HL-60 (cell line): ENCODE data around the gene ZNF692.
A peak's percentile ranks its signal among the peaks of the same experiment; 100 is the strongest.

ENCODE experiments used
- DNase-seq, 2 experiments: peaks; one replicate each; pipeline ENCODE4 v3.0.0-alpha.2; 2010 to 2020; ENCODE audit warnings: low read depth in 1 of 2, low spot score in 1 of 2
- H3K27ac ChIP-seq: fragments of 250-450 bp; sonication (Bioruptor Pico); replicated peaks from 2 replicates; pipeline ENCODE4 v1.5.1; 2020; ENCODE audit warnings: mild to moderate bottlenecking, moderate library complexity
- H3K27me3 ChIP-seq: fragments of 250-450 bp; sonication (Bioruptor Pico); 2 replicates; pipeline ENCODE4 v1.5.1; 2021; ENCODE audit warnings: mild to moderate bottlenecking, moderate library complexity; ENCODE audit not compliant: insufficient read depth, poor library complexity, severe bottlenecking
- H3K4me3 ChIP-seq: replicated peaks from 2 replicates; pipeline ENCODE4 v1.5.1; 2011; ENCODE audit warnings: mild to moderate bottlenecking, control low read depth, low read length; ENCODE audit not compliant: insufficient read depth
- GABPA ChIP-seq: IDR thresholded peaks from 2 replicates; pipeline ENCODE4 v1.6.1; 2012; ENCODE audit warnings: low read depth
- POLR2AphosphoS5 ChIP-seq: IDR thresholded peaks from 2 replicates; pipeline ENCODE4 v1.6.1; 2012; ENCODE audit warnings: low read depth
- SPI1 ChIP-seq: IDR thresholded peaks from 2 replicates; pipeline ENCODE4 v1.6.1; 2012; ENCODE audit warnings: low read depth, mild to moderate bottlenecking, borderline replicate concordance
- TF ChIP-seq, protein P1 (sequence below): IDR thresholded peaks from 2 replicates; pipeline ENCODE4 v1.6.1; 2012; ENCODE audit warnings: low read depth; ENCODE audit not compliant: insufficient replicate concordance
- TF ChIP-seq, protein P2 (sequence below): IDR thresholded peaks from one replicate; pipeline ENCODE4 v1.5.1; 2011; ENCODE audit warnings: low read length, control low read depth, inconsistent platforms; ENCODE audit not compliant: insufficient read depth

Gene ZNF692

DNA sequence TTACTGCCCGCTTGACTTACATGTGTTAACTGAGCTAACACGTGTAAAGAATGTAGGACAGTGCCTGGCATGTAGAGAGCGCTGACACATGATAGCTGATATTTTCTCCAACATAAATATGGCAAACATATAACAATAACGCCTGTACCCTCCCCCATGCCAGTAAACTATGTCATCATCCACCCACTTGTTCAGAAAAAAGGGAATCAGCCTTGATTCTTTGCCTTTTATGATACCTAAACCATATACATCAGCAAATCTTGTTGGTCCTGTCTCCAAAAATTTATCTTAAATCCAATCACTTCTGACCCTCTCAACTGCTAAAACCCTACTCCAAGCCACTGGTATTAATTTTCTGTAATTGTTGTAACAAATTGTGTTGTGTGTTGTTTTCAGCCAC lies 1.1 kb upstream of the ZNF692 start:
- Histone ChIP-seq H3K27ac (peak overlapping the region; percentile 90), H3K27me3 (no peaks in the 10 kb centered on the region), H3K4me3 (no peak overlapping the region)
- no peak for DNase-seq
- no peak for TF ChIP-seq GABPA
- no peak for TF ChIP-seq POLR2AphosphoS5
- TF ChIP-seq SPI1, result no peak
- TF ChIP-seq, protein P1, sequence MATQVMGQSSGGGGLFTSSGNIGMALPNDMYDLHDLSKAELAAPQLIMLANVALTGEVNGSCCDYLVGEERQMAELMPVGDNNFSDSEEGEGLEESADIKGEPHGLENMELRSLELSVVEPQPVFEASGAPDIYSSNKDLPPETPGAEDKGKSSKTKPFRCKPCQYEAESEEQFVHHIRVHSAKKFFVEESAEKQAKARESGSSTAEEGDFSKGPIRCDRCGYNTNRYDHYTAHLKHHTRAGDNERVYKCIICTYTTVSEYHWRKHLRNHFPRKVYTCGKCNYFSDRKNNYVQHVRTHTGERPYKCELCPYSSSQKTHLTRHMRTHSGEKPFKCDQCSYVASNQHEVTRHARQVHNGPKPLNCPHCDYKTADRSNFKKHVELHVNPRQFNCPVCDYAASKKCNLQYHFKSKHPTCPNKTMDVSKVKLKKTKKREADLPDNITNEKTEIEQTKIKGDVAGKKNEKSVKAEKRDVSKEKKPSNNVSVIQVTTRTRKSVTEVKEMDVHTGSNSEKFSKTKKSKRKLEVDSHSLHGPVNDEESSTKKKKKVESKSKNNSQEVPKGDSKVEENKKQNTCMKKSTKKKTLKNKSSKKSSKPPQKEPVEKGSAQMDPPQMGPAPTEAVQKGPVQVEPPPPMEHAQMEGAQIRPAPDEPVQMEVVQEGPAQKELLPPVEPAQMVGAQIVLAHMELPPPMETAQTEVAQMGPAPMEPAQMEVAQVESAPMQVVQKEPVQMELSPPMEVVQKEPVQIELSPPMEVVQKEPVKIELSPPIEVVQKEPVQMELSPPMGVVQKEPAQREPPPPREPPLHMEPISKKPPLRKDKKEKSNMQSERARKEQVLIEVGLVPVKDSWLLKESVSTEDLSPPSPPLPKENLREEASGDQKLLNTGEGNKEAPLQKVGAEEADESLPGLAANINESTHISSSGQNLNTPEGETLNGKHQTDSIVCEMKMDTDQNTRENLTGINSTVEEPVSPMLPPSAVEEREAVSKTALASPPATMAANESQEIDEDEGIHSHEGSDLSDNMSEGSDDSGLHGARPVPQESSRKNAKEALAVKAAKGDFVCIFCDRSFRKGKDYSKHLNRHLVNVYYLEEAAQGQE, result no peak
- TF ChIP-seq, protein P2, sequence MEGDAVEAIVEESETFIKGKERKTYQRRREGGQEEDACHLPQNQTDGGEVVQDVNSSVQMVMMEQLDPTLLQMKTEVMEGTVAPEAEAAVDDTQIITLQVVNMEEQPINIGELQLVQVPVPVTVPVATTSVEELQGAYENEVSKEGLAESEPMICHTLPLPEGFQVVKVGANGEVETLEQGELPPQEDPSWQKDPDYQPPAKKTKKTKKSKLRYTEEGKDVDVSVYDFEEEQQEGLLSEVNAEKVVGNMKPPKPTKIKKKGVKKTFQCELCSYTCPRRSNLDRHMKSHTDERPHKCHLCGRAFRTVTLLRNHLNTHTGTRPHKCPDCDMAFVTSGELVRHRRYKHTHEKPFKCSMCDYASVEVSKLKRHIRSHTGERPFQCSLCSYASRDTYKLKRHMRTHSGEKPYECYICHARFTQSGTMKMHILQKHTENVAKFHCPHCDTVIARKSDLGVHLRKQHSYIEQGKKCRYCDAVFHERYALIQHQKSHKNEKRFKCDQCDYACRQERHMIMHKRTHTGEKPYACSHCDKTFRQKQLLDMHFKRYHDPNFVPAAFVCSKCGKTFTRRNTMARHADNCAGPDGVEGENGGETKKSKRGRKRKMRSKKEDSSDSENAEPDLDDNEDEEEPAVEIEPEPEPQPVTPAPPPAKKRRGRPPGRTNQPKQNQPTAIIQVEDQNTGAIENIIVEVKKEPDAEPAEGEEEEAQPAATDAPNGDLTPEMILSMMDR, result no peak

DNA sequence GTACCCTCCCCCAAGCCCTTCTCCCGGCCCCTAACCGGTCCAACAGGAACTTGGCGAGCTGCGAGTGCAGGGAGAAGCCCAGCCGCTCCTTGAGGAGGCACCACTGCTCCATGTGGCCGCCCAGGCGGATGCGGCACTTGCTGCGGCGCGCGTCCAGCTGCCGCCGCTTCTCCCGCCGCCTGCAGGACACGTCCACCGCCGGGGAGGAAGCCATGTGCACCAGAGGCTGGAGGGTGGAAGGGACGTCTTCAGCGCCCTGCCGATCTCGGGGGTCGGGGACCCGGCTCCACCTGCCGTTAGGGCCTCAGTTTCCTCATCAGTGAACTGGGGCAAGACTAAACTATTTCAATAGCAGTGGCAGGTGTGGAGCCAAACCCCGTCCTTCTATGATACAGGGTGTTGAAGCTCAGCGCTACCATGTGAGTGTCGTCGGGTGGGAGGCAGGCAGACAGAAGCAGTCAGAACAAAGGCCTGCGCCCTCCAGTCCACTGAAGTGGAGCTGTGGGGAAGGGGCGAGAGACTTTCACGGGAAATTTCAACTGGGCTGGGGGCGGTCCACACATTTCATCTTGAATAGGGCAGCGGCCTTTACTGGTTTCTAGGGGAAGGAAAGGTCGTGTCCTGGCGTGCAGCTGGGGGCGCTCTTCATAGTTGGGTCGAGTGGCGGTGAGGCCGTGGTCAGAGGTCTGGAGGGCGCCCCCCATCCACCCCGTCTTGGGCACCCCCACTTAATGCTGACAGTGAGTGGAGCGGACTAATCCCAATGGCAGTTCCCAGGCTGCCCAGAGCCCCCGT lies 592 bp downstream of the ZNF692 start:
- TF ChIP-seq, protein P2, result peak; percentile 45
- TF ChIP-seq, protein P1, result peak; percentile 35
- no peak for TF ChIP-seq GABPA
- TF ChIP-seq SPI1, result no peak
- peak; percentile 44; the same call in 1 of the 2 replicates for TF ChIP-seq POLR2AphosphoS5
- Histone ChIP-seq H3K27me3 (no peaks in the 10 kb centered on the region), H3K4me3 (peak overlapping the region; percentile 55), H3K27ac (peak overlapping the region; percentile 90)
- DNase-seq, result peak in 1 of 2 experiments; percentile 61

DNA sequence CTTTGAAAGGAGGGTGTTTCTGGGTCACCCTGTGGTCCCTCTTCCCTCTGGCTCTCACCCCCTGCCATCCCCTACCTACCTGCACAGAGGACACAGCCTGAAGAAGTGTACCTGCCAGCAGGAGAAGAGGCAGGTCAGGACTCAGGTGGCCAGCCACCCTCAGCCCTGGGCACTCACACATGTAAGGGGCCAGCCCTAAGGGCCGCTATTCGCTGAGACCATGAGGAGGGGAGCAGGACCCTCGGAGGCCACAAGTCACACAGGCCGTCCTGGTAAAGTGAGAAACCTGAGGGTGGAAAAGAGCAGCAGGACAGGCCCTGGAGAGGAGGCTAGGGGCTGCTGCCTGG lies 1.2 kb downstream of the ZNF692 start:
- Histone ChIP-seq H3K27ac (peak overlapping the region; percentile 90), H3K4me3 (peak overlapping the region; percentile 55), H3K27me3 (no peaks in the 10 kb centered on the region)
- DNase-seq, result no peak
- TF ChIP-seq POLR2AphosphoS5 (no peak), SPI1 (no peak), GABPA (no peak)
- TF ChIP-seq, protein P1, result no peak
- TF ChIP-seq, protein P2, result no peak
